HG03280 (cell line): ENCODE results near the gene PHYHD1.

Experiments
- ATAC-seq: cut with Tn5 transposase; IDR thresholded peaks from one replicate; pipeline ENCODE4 v1.9.1; 2021; ENCODE audit warnings: mild to moderate bottlenecking, moderate library complexity; ENCODE audit not compliant: unreplicated experiment

The PHYHD1 gene

GRCh38 chr9:128920381-128921058 lies at the start of gene PHYHD1:
Gene PHYHD1 (plus strand): TSS chr9:128920982. CDS start chr9:128922324, 1,342 bp downstream.
- ATAC-seq, result no peak

GRCh38 chr9:128877852-128878251 lies 42.9 kb upstream of the PHYHD1 start:
- ATAC-seq, result no peak

GRCh38 chr9:128881884-128882676 lies 38.7 kb upstream of the PHYHD1 start, which contains the start of the genes KYAT1 and LRRC8A:
Gene KYAT1 (minus strand): TSS chr9:128881950. CDS start chr9:128845405, 36,545 bp downstream.
Gene LRRC8A (plus strand): TSS chr9:128882133. CDS start chr9:128907165, 25,032 bp downstream.
- ATAC-seq, result peak; percentile 90

GRCh38 chr9:128882677-128883603 lies 37.8 kb upstream of the PHYHD1 start:
- no peak for ATAC-seq

- ATAC-seq, result no peak
Observed at GRCh38 chr9:128884164-128884563, 36.6 kb upstream of the PHYHD1 start.

- no peak for ATAC-seq
Observed at GRCh38 chr9:128885376-128885775, 35.4 kb upstream of the PHYHD1 start.

- ATAC-seq, result no peak
Observed at GRCh38 chr9:128885798-128886197, 35.0 kb upstream of the PHYHD1 start.

GRCh38 chr9:128886211-128886891 lies 34.4 kb upstream of the PHYHD1 start:
- no peak for ATAC-seq

GRCh38 chr9:128887049-128887448 lies 33.7 kb upstream of the PHYHD1 start:
- no peak for ATAC-seq

GRCh38 chr9:128887914-128888350 lies 32.9 kb upstream of the PHYHD1 start:
- ATAC-seq, result no peak

GRCh38 chr9:128891321-128892220 lies 29.2 kb upstream of the PHYHD1 start:
- ATAC-seq, result no peak

GRCh38 chr9:128892221-128892921 lies 28.4 kb upstream of the PHYHD1 start:
- no peak for ATAC-seq

GRCh38 chr9:128893354-128893753 lies 27.4 kb upstream of the PHYHD1 start:
- no peak for ATAC-seq

- ATAC-seq, result no peak
Observed at GRCh38 chr9:128894764-128895163, 26.0 kb upstream of the PHYHD1 start.

- no peak for ATAC-seq
Observed at GRCh38 chr9:128895556-128895955, 25.2 kb upstream of the PHYHD1 start.

GRCh38 chr9:128898382-128898781 lies 22.4 kb upstream of the PHYHD1 start:
- no peak for ATAC-seq

- no peak for ATAC-seq
Observed at GRCh38 chr9:128898845-128899565, 21.8 kb upstream of the PHYHD1 start.
